ENCODE results near the gene CD101.

DNA sequence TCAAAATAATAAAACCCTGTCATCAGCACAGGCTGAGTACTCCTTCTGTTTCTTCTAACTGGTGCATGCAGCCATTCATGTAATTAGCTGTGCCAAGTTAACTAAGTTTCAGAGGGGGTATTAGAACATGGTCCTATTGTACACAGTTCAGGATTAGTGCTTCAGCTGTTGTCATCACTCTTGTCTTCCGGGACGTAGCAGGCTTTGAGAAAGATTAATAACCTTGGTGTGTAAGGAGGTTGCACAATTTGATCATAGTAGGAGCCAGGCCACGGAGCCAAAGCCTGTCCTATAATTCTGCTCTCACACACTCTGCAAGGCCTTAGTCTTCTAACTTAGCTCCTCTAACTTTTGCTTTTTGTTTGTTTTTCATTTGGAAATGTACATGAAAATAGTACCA lies 47.1 kb upstream of the CD101 start:
- TF ChIP-seq, protein P1, sequence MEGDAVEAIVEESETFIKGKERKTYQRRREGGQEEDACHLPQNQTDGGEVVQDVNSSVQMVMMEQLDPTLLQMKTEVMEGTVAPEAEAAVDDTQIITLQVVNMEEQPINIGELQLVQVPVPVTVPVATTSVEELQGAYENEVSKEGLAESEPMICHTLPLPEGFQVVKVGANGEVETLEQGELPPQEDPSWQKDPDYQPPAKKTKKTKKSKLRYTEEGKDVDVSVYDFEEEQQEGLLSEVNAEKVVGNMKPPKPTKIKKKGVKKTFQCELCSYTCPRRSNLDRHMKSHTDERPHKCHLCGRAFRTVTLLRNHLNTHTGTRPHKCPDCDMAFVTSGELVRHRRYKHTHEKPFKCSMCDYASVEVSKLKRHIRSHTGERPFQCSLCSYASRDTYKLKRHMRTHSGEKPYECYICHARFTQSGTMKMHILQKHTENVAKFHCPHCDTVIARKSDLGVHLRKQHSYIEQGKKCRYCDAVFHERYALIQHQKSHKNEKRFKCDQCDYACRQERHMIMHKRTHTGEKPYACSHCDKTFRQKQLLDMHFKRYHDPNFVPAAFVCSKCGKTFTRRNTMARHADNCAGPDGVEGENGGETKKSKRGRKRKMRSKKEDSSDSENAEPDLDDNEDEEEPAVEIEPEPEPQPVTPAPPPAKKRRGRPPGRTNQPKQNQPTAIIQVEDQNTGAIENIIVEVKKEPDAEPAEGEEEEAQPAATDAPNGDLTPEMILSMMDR (conservative IDR thresholded peaks at IDR 0.05) = no peak
- TF ChIP-seq EZH2 (IDR thresholded peaks at IDR 0.05; ENCODE audit: low read depth) = no peak
